Measurements from ENCODE around the gene SMAD4. TPM values are rescaled to one million over a fixed set of nuclear protein-coding genes. Genes with fewer than 3 reads are reported as not detected.

SMAD4 gene
- total RNA-seq, 6 donors from 2014 or later: 94.7 to 140 (median 107) TPM

Other genes starting within 250 kb of the SMAD4 start
- under 1 TPM in 3 of 6 donors, not detected in 3; 0.46 to 0.77 (median 0.71) TPM for gene MRO, start 210.2 kb upstream of the SMAD4 start, total RNA-seq
- gene ME2, start 151.1 kb upstream of the SMAD4 start, total RNA-seq: 10 to 100 TPM; 26.9 to 69.8 (median 36.4) TPM
- 10 to 100 TPM in 1 of 6 donors, 1 to 10 TPM in 5; 2.3 to 11.9 (median 9.3) TPM for gene ELAC1, start 62.2 kb upstream of the SMAD4 start, total RNA-seq
- 10 to 100 TPM; 12.2 to 30.7 (median 19.2) TPM for gene MEX3C, start 167.5 kb downstream of the SMAD4 start, total RNA-seq